Astrocyte (in vitro differentiated cells and primary cell): Measurements from ENCODE around the gene VDAC1. TPM values are rescaled to one million over a fixed set of nuclear protein-coding genes. Genes with fewer than 3 reads are reported as not detected.

Experiments
- DNase-seq: peaks from one replicate; pipeline ENCODE4 v3.0.0-alpha.2; 2010; ENCODE audit warnings: low read depth
- FAIRE-seq: peaks from 2 replicates; lab custom pipeline; 2011; peaks lifted over from hg19 to GRCh38; lab: Jason Lieb, UNC
- H2AFZ ChIP-seq: 2 replicates; pipeline ENCODE4 v1.6.0; 2012; ENCODE audit warnings: low read depth, low read length, inconsistent platforms
- H3K27ac ChIP-seq: 2 replicates; pipeline ENCODE4 v1.5.1; 2011; ENCODE audit warnings: low read depth, low read length, inconsistent platforms
- H3K27me3 ChIP-seq: 2 replicates; pipeline ENCODE4 v1.6.0; 2011; ENCODE audit warnings: low read length, inconsistent platforms; ENCODE audit not compliant: insufficient read depth
- H3K36me3 ChIP-seq: 2 replicates; pipeline ENCODE4 v1.5.1; 2011; ENCODE audit warnings: low read length, inconsistent platforms; ENCODE audit not compliant: insufficient read depth
- H3K4me1 ChIP-seq: 2 replicates; pipeline ENCODE4 v1.5.1; 2011; ENCODE audit warnings: low read length, inconsistent platforms; ENCODE audit not compliant: insufficient read depth
- H3K4me2 ChIP-seq: 2 replicates; pipeline ENCODE4 v1.6.0; 2012; ENCODE audit warnings: low read length, inconsistent platforms
- H3K4me3 ChIP-seq: 2 replicates; pipeline ENCODE4 v1.5.1; 2011; ENCODE audit warnings: low read depth, mild to moderate bottlenecking, low read length, inconsistent platforms; ENCODE audit not compliant: insufficient read depth
- H3K79me2 ChIP-seq: 2 replicates; pipeline ENCODE4 v1.6.0; 2012; ENCODE audit warnings: mild to moderate bottlenecking, low read length, inconsistent platforms; ENCODE audit not compliant: insufficient read depth
- H3K9ac ChIP-seq: 2 replicates; pipeline ENCODE4 v1.6.0; 2012; ENCODE audit warnings: mild to moderate bottlenecking, low read length, inconsistent platforms
- H3K9me3 ChIP-seq: 2 replicates; pipeline ENCODE4 v1.5.1; 2012; ENCODE audit warnings: low read depth, mild to moderate bottlenecking, low read length, inconsistent platforms; ENCODE audit not compliant: insufficient read depth
- H4K20me1 ChIP-seq: 2 replicates; pipeline ENCODE4 v1.6.0; 2012; ENCODE audit warnings: low read length, inconsistent platforms; ENCODE audit not compliant: insufficient read depth
- H3K27ac Mint-ChIP-seq: one replicate; pipeline ENCODE4 v1.8.0; 2021; ENCODE audit warnings: mild to moderate bottlenecking, mixed read lengths; ENCODE audit not compliant: unreplicated experiment
- H3K27me3 Mint-ChIP-seq: one replicate; pipeline ENCODE4 v1.8.0; 2021; ENCODE audit warnings: low read depth, mixed read lengths; ENCODE audit not compliant: unreplicated experiment
- H3K36me3 Mint-ChIP-seq: one replicate; pipeline ENCODE4 v1.8.0; 2021; ENCODE audit warnings: low read depth, mixed read lengths; ENCODE audit not compliant: unreplicated experiment
- H3K4me1 Mint-ChIP-seq: one replicate; pipeline ENCODE4 v1.8.0; 2021; ENCODE audit warnings: low read depth, mixed read lengths; ENCODE audit not compliant: unreplicated experiment
- H3K4me3 Mint-ChIP-seq: one replicate; pipeline ENCODE4 v1.8.0; 2021; ENCODE audit warnings: mild to moderate bottlenecking, moderate library complexity, mixed read lengths; ENCODE audit not compliant: unreplicated experiment
- H3K9me3 Mint-ChIP-seq: one replicate; pipeline ENCODE4 v1.8.0; 2021; ENCODE audit warnings: mild to moderate bottlenecking, mixed read lengths; ENCODE audit not compliant: unreplicated experiment
- EZH2 ChIP-seq: IDR thresholded peaks from 2 replicates; pipeline ENCODE4 v1.6.1; 2012; ENCODE audit warnings: mild to moderate bottlenecking, low read length, inconsistent platforms; ENCODE audit not compliant: insufficient read depth
- total RNA-seq: library from RNA; stranded (reverse); gene quantifications from 2 replicates; pipeline ENCODE4 v1.2.1, GENCODE V29; 2021
- TF ChIP-seq, protein P1 (sequence below): IDR thresholded peaks from 2 replicates; pipeline ENCODE4 v1.5.1; 2011; ENCODE audit warnings: low read depth, mild to moderate bottlenecking, inconsistent platforms, low read length, moderate library complexity; ENCODE audit not compliant: insufficient read depth

Gene VDAC1
- total RNA-seq, 1 donor from 2014 or later = 364 TPM

GRCh38 chr5:133962801-133963476 is 41.8 kb downstream of the VDAC1 start:
- no peaks in the 10 kb centered on the region for H3K9me3 Mint-ChIP-seq
- peaks cover 81% of the 10 kb centered on the region for H3K79me2 ChIP-seq
- no peak for TF ChIP-seq EZH2
- TF ChIP-seq, protein P1, sequence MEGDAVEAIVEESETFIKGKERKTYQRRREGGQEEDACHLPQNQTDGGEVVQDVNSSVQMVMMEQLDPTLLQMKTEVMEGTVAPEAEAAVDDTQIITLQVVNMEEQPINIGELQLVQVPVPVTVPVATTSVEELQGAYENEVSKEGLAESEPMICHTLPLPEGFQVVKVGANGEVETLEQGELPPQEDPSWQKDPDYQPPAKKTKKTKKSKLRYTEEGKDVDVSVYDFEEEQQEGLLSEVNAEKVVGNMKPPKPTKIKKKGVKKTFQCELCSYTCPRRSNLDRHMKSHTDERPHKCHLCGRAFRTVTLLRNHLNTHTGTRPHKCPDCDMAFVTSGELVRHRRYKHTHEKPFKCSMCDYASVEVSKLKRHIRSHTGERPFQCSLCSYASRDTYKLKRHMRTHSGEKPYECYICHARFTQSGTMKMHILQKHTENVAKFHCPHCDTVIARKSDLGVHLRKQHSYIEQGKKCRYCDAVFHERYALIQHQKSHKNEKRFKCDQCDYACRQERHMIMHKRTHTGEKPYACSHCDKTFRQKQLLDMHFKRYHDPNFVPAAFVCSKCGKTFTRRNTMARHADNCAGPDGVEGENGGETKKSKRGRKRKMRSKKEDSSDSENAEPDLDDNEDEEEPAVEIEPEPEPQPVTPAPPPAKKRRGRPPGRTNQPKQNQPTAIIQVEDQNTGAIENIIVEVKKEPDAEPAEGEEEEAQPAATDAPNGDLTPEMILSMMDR = no peak
- H3K4me2 ChIP-seq = peak overlapping the region; percentile 71
- peaks cover 22% of the 10 kb centered on the region for H4K20me1 ChIP-seq
- peak; percentile 91 for DNase-seq
- H3K36me3 Mint-ChIP-seq = no peaks in the 10 kb centered on the region
- peaks cover 22% of the 10 kb centered on the region for H3K4me1 ChIP-seq
- H3K4me3 Mint-ChIP-seq = peak overlapping the region; percentile 36
- peak overlapping the region; percentile 65 for H3K27ac ChIP-seq
- peak overlapping the region; percentile 36 for H3K27ac Mint-ChIP-seq
- H3K36me3 ChIP-seq = peaks cover 6% of the 10 kb centered on the region
- peaks cover 31% of the 10 kb centered on the region for H3K4me1 Mint-ChIP-seq
- H3K9ac ChIP-seq = peak overlapping the region; percentile 8
- FAIRE-seq = peak; percentile 49
- no peak overlapping the region for H2AFZ ChIP-seq
- no peak overlapping the region for H3K4me3 ChIP-seq
- no peaks in the 10 kb centered on the region for H3K27me3 ChIP-seq
- no peaks in the 10 kb centered on the region for H3K27me3 Mint-ChIP-seq
- no peaks in the 10 kb centered on the region for H3K9me3 ChIP-seq

GRCh38 chr5:133962131-133962530 is 42.6 kb downstream of the VDAC1 start:
- Histone ChIP-seq H3K4me1 (peaks cover 16% of the 10 kb centered on the region), H3K4me2 (peak overlapping the region; percentile 71), H3K27me3 (no peaks in the 10 kb centered on the region), H3K9me3 (no peaks in the 10 kb centered on the region), H3K27ac (peak overlapping the region; percentile 65), H3K4me3 (no peak overlapping the region), H3K79me2 (peaks cover 81% of the 10 kb centered on the region), H4K20me1 (peaks cover 22% of the 10 kb centered on the region), H3K36me3 (peaks cover 14% of the 10 kb centered on the region), H3K9ac (peak overlapping the region; percentile 1), H2AFZ (no peak overlapping the region)
- Mint-ChIP-seq H3K36me3 (no peaks in the 10 kb centered on the region), H3K9me3 (no peaks in the 10 kb centered on the region), H3K27me3 (no peaks in the 10 kb centered on the region), H3K4me1 (peaks cover 30% of the 10 kb centered on the region), H3K4me3 (peak overlapping the region; percentile 10), H3K27ac (peak overlapping the region; percentile 36)
- no peak for FAIRE-seq
- TF ChIP-seq, protein P1 = no peak
- no peak for TF ChIP-seq EZH2
- no peak for DNase-seq

- Mint-ChIP-seq H3K27ac (no peak overlapping the region), H3K9me3 (no peaks in the 10 kb centered on the region), H3K4me3 (no peak overlapping the region), H3K27me3 (no peaks in the 10 kb centered on the region), H3K4me1 (peaks cover 15% of the 10 kb centered on the region), H3K36me3 (peaks cover 1% of the 10 kb centered on the region)
- Histone ChIP-seq H3K27me3 (no peaks in the 10 kb centered on the region), H3K9me3 (no peaks in the 10 kb centered on the region), H3K9ac (no peak overlapping the region), H3K27ac (no peak overlapping the region), H3K79me2 (peaks cover 60% of the 10 kb centered on the region), H4K20me1 (peaks cover 22% of the 10 kb centered on the region), H3K4me3 (no peak overlapping the region), H3K4me2 (no peak overlapping the region), H3K36me3 (peaks cover 17% of the 10 kb centered on the region), H2AFZ (no peak overlapping the region), H3K4me1 (peaks cover 12% of the 10 kb centered on the region)
- DNase-seq = no peak
- FAIRE-seq = no peak
- no peak for TF ChIP-seq EZH2
- TF ChIP-seq, protein P1 = no peak
Measured at GRCh38 chr5:133959643-133960042, 45.1 kb downstream of the VDAC1 start.
